HG03159 (cell line): ENCODE data around the gene FSTL3.

ENCODE experiments used
- ATAC-seq: cut with Tn5 transposase; IDR thresholded peaks from one replicate; pipeline ENCODE4 v1.9.1; 2021; ENCODE audit warnings: mild to moderate bottlenecking, moderate library complexity; ENCODE audit not compliant: unreplicated experiment

Gene FSTL3

GRCh38 chr19:644789-645188, 31.4 kb upstream of the FSTL3 start:
- ATAC-seq: no peak

DNA sequence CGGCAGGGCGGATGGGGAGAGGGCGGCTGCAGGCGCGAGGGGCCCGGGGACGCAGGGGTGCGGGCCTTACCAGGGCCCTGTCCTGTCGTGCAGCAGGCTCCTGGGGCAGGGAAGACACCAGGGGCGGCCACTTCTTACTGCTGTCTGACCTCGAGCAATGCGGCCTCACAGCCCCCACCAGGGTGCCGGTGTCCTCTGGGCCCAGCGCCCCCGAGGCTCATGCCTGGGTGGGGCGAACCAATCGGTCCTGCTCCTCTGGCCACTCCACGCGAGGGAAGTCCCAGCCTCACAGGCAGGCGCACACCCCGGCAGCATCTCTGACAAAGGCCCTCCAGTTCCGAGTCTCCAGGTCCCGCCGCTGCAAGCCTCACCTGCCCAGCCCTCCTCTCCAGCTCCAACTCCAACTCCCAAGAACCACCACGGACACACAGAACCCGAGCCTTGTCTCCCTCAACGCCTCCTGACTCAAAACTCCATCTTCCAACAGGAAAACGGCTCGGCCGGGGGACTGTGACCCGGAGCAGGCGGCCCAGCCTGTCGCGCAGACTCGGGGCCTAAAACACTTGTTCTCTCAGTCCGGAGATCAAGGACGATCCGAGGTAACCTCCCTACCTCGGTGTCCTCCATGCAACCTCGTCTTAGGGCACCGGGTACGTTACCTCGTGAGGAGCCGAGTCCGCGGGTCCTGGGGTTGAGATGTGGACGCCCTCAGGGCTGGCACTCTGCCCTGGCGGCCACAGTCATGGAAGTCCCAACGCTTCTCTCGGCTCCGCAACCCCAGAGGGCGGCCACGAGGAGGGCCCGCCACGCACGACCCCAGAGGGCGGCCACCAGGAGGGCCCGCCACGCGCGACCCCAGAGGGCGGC, 30.0 kb upstream of the FSTL3 start:
- no peak for ATAC-seq

- no peak for ATAC-seq
Measured at GRCh38 chr19:646779-647565, 29.2 kb upstream of the FSTL3 start.

- ATAC-seq: no peak
Measured at GRCh38 chr19:647566-648284, 28.5 kb upstream of the FSTL3 start.

DNA sequence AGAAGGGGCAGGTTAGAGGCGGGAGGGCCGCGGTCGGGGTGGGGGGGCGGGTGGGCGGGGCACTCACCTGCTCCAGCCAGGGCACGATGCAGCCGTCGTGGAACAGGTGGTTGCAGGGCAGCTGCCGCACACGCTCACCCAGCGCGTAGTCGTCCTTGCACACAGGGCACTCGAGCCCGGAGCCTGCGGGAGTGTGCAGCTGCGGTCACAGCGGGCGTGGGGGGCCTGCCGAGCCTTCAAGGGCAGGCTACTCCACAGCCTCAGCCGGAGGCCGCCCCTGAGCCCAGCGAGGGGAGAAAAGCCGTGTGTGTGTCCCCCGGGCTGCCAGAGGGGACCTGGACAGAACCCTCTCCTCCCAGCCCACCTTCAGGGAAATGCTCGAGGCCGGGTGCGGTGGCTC, 27.9 kb upstream of the FSTL3 start:
- no peak for ATAC-seq

DNA sequence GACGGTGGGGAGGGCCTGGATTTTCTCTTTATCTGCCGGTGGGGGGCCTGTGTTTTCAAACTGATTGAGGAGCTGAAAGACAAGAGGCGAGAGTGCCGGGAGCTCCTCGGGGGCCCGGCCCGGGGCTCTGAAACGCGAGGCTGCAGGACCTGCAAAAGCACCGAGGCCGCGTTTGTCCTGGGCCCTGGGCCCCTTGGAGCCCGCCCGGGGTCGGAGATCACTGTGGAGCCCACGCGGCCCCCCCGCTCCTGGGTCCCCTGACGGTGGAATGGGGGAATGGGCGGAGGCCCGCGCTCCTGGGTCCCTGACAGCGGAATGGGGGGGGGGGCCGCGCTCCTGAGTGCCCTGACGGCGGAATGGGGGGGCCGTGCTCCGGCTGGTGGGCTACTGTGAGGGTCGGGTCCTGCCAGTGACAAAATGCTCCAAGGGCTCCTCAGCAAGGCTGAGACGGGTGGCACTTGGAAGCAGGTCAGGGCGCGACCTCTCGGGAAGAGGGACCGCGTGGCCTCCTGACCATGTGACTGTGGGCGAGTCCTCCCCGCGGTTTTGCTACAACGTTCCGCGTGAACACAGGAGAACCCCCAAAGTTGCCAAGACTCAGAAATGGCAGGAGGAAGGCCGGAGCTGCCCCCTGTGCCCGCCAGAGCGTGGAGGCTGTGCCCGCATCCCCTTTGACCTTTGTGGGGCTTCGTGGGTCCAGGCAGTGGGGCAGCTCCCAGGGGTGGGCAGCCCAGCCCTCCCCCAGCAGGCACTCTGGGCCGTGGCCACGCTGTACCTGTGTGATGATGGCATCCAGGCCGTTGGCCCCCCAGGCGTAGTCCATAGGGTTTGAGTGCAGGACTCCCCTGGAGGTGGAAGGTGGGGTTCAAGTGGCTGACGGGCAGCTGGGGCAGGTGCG, 27.0 kb upstream of the FSTL3 start:
- ATAC-seq: no peak

- no peak for ATAC-seq
Measured at GRCh38 chr19:650121-650520, 26.1 kb upstream of the FSTL3 start.

GRCh38 chr19:651114-651818, 24.9 kb upstream of the FSTL3 start:
- no peak for ATAC-seq

GRCh38 chr19:651991-652390, 24.2 kb upstream of the FSTL3 start:
- no peak for ATAC-seq

- no peak for ATAC-seq
Measured at GRCh38 chr19:652467-653389, 23.5 kb upstream of the FSTL3 start.

DNA sequence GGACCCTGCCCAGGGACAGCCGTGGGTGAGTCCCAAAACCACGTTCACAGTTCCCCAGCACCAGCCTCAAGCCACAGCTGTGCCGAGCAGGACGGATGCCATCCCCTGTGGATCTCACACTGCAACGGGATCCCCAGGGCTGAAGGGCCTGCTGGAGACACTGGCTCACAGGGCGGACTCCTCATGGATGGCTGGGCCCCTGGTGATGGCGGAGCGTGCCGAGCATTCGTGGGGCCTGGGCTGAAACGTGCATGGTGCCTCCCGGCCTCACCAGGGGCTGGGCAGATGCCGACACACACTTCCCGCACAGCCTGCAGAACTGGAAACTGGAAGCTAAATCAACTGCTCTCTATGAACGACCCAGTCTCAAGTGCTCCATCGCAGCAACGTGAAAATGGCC, 22.8 kb upstream of the FSTL3 start:
- no peak for ATAC-seq

- no peak for ATAC-seq
Measured at GRCh38 chr19:655691-656090, 20.5 kb upstream of the FSTL3 start.

DNA sequence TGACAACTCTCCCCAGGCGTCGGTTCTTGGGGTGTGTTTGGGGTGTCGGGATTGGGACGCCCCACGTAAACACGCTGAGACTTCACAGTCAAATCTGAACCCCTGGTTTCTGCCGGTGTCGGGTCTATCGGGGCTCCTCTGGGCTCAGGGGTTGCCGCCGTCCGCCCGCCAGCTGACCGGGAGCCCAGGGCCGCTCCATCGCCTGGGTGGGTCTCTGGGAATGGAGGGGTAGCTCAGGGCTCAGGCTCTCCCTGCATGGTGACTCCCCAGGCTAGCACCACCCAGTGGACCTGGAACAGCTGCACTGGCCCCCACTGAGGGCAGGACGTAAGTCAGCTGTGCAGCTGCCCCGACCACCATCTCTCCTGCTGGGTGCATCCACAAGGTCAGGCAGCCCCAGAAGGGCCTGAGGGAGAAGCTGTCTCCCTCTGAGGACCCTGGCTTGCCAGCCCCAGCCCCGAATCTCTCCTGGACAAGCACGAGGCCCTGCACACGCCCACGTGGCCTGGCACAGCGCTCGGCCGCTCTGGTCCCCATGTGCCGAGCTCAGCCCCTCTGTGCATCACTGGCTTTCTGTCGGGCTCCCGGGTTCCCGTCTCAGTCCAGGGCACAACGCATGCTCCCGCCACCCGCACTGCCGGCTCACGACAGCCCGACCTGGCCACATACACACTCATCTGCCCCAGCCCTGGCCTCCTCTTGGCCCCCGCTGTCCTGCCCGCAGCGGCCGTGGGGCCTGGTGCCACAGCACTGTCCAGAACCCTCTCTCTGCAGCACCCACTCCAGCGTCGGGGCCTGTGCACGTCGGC, 19.2 kb upstream of the FSTL3 start:
- ATAC-seq: no peak

DNA sequence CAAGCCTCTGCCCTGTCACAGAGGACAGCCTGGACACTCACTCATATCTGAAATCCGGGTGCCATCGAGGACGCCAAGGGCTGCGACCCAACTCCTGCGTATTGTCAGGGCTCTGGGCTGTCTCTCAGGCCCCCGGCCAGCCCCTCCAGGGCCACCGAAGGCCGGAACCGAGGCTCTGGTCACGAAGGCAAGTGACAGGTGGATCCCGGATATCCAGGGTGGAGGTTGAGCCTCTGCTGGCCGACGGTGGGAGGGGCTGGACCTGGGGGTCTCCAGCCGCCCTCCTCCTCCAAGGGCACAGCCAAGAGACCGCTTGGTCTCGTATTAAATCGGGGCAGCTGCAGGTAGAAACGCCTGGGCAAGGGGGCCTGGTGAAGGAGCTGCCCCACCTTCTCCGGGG, 18.6 kb upstream of the FSTL3 start:
- ATAC-seq: no peak

GRCh38 chr19:658059-658839, 17.9 kb upstream of the FSTL3 start:
- ATAC-seq: no peak

- no peak for ATAC-seq
Measured at GRCh38 chr19:658916-659839, 17.0 kb upstream of the FSTL3 start.
